Measurements from ENCODE around the gene FAM83C.

- TF ChIP-seq EP300 (IDR thresholded peaks at IDR 0.05; ENCODE audit: borderline replicate concordance in 1 of 2, low read depth in 1 of 2, low read length in 1 of 2), result no peak
- no peak for TF ChIP-seq TAF1 (IDR thresholded peaks at IDR 0.05; ENCODE audit: borderline replicate concordance, low read depth, low read length)
- TF ChIP-seq, protein P1, sequence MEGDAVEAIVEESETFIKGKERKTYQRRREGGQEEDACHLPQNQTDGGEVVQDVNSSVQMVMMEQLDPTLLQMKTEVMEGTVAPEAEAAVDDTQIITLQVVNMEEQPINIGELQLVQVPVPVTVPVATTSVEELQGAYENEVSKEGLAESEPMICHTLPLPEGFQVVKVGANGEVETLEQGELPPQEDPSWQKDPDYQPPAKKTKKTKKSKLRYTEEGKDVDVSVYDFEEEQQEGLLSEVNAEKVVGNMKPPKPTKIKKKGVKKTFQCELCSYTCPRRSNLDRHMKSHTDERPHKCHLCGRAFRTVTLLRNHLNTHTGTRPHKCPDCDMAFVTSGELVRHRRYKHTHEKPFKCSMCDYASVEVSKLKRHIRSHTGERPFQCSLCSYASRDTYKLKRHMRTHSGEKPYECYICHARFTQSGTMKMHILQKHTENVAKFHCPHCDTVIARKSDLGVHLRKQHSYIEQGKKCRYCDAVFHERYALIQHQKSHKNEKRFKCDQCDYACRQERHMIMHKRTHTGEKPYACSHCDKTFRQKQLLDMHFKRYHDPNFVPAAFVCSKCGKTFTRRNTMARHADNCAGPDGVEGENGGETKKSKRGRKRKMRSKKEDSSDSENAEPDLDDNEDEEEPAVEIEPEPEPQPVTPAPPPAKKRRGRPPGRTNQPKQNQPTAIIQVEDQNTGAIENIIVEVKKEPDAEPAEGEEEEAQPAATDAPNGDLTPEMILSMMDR (IDR thresholded peaks at IDR 0.05), result no peak
- TF ChIP-seq RAD21 (IDR thresholded peaks at IDR 0.05; ENCODE audit: low read length), result no peak
These were observed 22.0 kb downstream of the FAM83C start for GRCh38 chr20:35270021-35270902.

Data from SK-N-SH (cell line).